ENCODE results near the gene SUMO3. TPM values are rescaled to one million over a fixed set of nuclear protein-coding genes. Genes with fewer than 3 reads are reported as not detected.
"Not testable (repeated sequence)": the region's sequence is repeated elsewhere in the genome, so short reads cannot be mapped to it uniquely, and the experiment has no call there.

SUMO3 gene
- total RNA-seq, 1 experiment from 2014 or later, result 41.4 TPM

GRCh38 chr21:44833663-44834062, 15.8 kb upstream of the SUMO3 start:
- Histone ChIP-seq H3K27ac (ENCODE audit: low read length) (no peak overlapping the region), H3K27me3 (ENCODE audit: control insufficient read depth, insufficient read depth, low read length) (no peaks in the 10 kb centered on the region), H3K4me1 (ENCODE audit: control insufficient read depth, insufficient read depth, low read length) (peaks cover 5% of the 10 kb centered on the region; the same call in 1 of the 2 replicates), H3K36me3 (ENCODE audit: control insufficient read depth, insufficient read depth, low read length) (no peaks in the 10 kb centered on the region), H3K9me3 (ENCODE audit: control insufficient read depth, insufficient read depth, low read depth, low read length) (peaks cover 5% of the 10 kb centered on the region; the same call in 1 of the 2 replicates), H3K4me3 (ENCODE audit: low read depth in 2 of 2, low read length in 2 of 2) (no peak overlapping the region)
- POLR2A ChIA-PET, result no interaction called here
- ATAC-seq, result no peak
- DNase-seq (ENCODE audit: low read depth, low spot score), result no peak
- in situ Hi-C loops (cut with HindIII; ENCODE audit: low pct_unique_long_range_greater_than_20kb, low sequenced_read_pairs), result no loop called here
- TF ChIP-seq CTCF (IDR thresholded peaks at IDR 0.05) (no peak), TCF7L2 (IDR thresholded peaks at IDR 0.05; ENCODE audit: low read depth, low read length) (no peak)
- TF ChIP-seq, protein P1, sequence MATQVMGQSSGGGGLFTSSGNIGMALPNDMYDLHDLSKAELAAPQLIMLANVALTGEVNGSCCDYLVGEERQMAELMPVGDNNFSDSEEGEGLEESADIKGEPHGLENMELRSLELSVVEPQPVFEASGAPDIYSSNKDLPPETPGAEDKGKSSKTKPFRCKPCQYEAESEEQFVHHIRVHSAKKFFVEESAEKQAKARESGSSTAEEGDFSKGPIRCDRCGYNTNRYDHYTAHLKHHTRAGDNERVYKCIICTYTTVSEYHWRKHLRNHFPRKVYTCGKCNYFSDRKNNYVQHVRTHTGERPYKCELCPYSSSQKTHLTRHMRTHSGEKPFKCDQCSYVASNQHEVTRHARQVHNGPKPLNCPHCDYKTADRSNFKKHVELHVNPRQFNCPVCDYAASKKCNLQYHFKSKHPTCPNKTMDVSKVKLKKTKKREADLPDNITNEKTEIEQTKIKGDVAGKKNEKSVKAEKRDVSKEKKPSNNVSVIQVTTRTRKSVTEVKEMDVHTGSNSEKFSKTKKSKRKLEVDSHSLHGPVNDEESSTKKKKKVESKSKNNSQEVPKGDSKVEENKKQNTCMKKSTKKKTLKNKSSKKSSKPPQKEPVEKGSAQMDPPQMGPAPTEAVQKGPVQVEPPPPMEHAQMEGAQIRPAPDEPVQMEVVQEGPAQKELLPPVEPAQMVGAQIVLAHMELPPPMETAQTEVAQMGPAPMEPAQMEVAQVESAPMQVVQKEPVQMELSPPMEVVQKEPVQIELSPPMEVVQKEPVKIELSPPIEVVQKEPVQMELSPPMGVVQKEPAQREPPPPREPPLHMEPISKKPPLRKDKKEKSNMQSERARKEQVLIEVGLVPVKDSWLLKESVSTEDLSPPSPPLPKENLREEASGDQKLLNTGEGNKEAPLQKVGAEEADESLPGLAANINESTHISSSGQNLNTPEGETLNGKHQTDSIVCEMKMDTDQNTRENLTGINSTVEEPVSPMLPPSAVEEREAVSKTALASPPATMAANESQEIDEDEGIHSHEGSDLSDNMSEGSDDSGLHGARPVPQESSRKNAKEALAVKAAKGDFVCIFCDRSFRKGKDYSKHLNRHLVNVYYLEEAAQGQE (IDR thresholded peaks at IDR 0.05; ENCODE audit: insufficient read depth in 1 of 2, low read depth in 2 of 2, low read length in 1 of 2), result no peak
- intact Hi-C loops (cut with micrococcal nuclease; ENCODE audit: unreplicated experiment), result no loop called here
- no TSS peak for BruUV-seq (replicated peaks)
- CTCF ChIA-PET, result no interaction called here

GRCh38 chr21:44832516-44833255, 14.8 kb upstream of the SUMO3 start:
- ATAC-seq; in situ Hi-C loops (cut with HindIII; ENCODE audit: low pct_unique_long_range_greater_than_20kb, low sequenced_read_pairs); H3K9me3 ChIP-seq (ENCODE audit: control insufficient read depth, insufficient read depth, low read depth, low read length); H3K27ac ChIP-seq (ENCODE audit: low read length); intact Hi-C loops (cut with micrococcal nuclease; ENCODE audit: unreplicated experiment); POLR2A ChIA-PET; H3K36me3 ChIP-seq (ENCODE audit: control insufficient read depth, insufficient read depth, low read length); H3K27me3 ChIP-seq (ENCODE audit: control insufficient read depth, insufficient read depth, low read length); DNase-seq (ENCODE audit: low read depth, low spot score); BruUV-seq (replicated peaks); H3K4me3 ChIP-seq (ENCODE audit: low read depth in 2 of 2, low read length in 2 of 2); H3K4me1 ChIP-seq (ENCODE audit: control insufficient read depth, insufficient read depth, low read length): not testable (repeated sequence)
- CTCF ChIA-PET, result interaction anchor here (0.6 kb wide), 1 partner anchor 99 kb away, joined by 8 read pairs; no protein-coding TSS in a partner anchor

- no TSS peak for BruUV-seq (replicated peaks)
- H3K4me1 ChIP-seq (ENCODE audit: control insufficient read depth, insufficient read depth, low read length), result no peaks in the 10 kb centered on the region
- peaks cover 10% of the 10 kb centered on the region; the same call in 1 of the 2 replicates for H3K9me3 ChIP-seq (ENCODE audit: control insufficient read depth, insufficient read depth, low read depth, low read length)
- H3K36me3 ChIP-seq (ENCODE audit: control insufficient read depth, insufficient read depth, low read length), result no peaks in the 10 kb centered on the region
- ATAC-seq, result no peak
- CTCF ChIA-PET, result no interaction called here
- DNase-seq (ENCODE audit: low read depth, low spot score), result no peak
- H3K4me3 ChIP-seq (ENCODE audit: low read depth in 2 of 2, low read length in 2 of 2), result no peak overlapping the region
- POLR2A ChIA-PET, result no interaction called here
- TF ChIP-seq CTCF (IDR thresholded peaks at IDR 0.05) (no peak), SIN3A (IDR thresholded peaks at IDR 0.05; ENCODE audit: borderline replicate concordance, insufficient read depth, low read depth, low read length) (no peak), TCF7L2 (IDR thresholded peaks at IDR 0.05; ENCODE audit: low read depth, low read length) (no peak), POLR2AphosphoS5 (IDR thresholded peaks at IDR 0.05; ENCODE audit: low read depth, low read length) (no peak)
- TF ChIP-seq, protein P1 (IDR thresholded peaks at IDR 0.05; ENCODE audit: insufficient read depth in 1 of 2, low read depth in 2 of 2, low read length in 1 of 2), result no peak
- in situ Hi-C loops (cut with HindIII; ENCODE audit: low pct_unique_long_range_greater_than_20kb, low sequenced_read_pairs) (no loop called here), intact Hi-C loops (cut with micrococcal nuclease; ENCODE audit: unreplicated experiment) (no loop called here)
- no peak overlapping the region for H3K27ac ChIP-seq (ENCODE audit: low read length)
- no peaks in the 10 kb centered on the region for H3K27me3 ChIP-seq (ENCODE audit: control insufficient read depth, insufficient read depth, low read length)
These were observed 13.5 kb upstream of the SUMO3 start for GRCh38 chr21:44831227-44831860.

All from Panc1 (cell line).